HEK293 (cell line): ENCODE results near the gene PGGHG.
A peak's percentile ranks its signal among the peaks of the same experiment; 100 is the strongest.

Experiments used
- CTCF ChIA-PET: fragments of 350-600 bp; formaldehyde crosslinking; extraction: SDS; loops from one replicate; lab custom pipeline; 2021; ENCODE audit warnings: antibody characterized with exemption; lab: Yijun Ruan, JAX
- POLR2A ChIA-PET: fragments of 300-600 bp; formaldehyde crosslinking; extraction: SDS; loops from one replicate; lab custom pipeline; 2020; ENCODE audit warnings: antibody characterized with exemption, inconsistent platforms; lab: Yijun Ruan, JAX
- H3K27ac ChIP-seq: fragments of 200-500 bp; sonication (Bioruptor generic); 2 replicates; pipeline ENCODE4 v1.5.1; 2014; ENCODE audit warnings: low read depth, low read length, control low read depth, inconsistent platforms; ENCODE audit errors: extremely low read depth
- H3K36me3 ChIP-seq, 2 experiments: fragments of 200-500 bp in 1 of 2; sonication (Bioruptor generic) in 1 of 2; 1 replicate in 1 of 2; 2 replicates in 1 of 2; pipeline ENCODE4 v1.5.1; 2014 to 2017; ENCODE audit warnings: inconsistent platforms in 2 of 2, low read length in 2 of 2; ENCODE audit not compliant: control insufficient read depth in 2 of 2, insufficient read depth in 1 of 2
- H3K4me1 ChIP-seq: fragments of 200-500 bp; sonication (Bioruptor generic); 2 replicates; pipeline ENCODE4 v1.5.1; 2014; ENCODE audit warnings: mild to moderate bottlenecking, low read length, inconsistent platforms; ENCODE audit not compliant: control insufficient read depth, insufficient read depth
- H3K4me3 ChIP-seq: 2 replicates; pipeline ENCODE4 v1.5.1; 2011; ENCODE audit warnings: low read depth, mild to moderate bottlenecking, control low read depth, low read length, moderate library complexity
- H3K9me3 ChIP-seq: fragments of 200-500 bp; sonication (Bioruptor generic); 2 replicates; pipeline ENCODE4 v1.5.1; 2014; ENCODE audit warnings: low read depth, low read length, inconsistent platforms; ENCODE audit not compliant: control insufficient read depth, insufficient read depth
- SCRT2 ChIP-seq: fragments of 450-650 bp; formaldehyde crosslinking; IDR thresholded peaks from 2 replicates; pipeline ENCODE4 v1.5.1; 2016; ENCODE audit warnings: missing biosample characterization, missing genetic modification characterization
- ZFHX2 ChIP-seq: fragments of 450-650 bp; formaldehyde crosslinking; conservative IDR thresholded peaks from 2 replicates; pipeline ENCODE4 v1.5.1; 2016; ENCODE audit warnings: missing biosample characterization, missing genetic modification characterization
- ZNF138 ChIP-seq: fragments of 450-650 bp; formaldehyde crosslinking; IDR thresholded peaks from 2 replicates; pipeline ENCODE4 v1.5.1; 2016; ENCODE audit warnings: missing biosample characterization, missing genetic modification characterization, borderline replicate concordance
- ZNF423 ChIP-seq: fragments of 450-650 bp; formaldehyde crosslinking; IDR thresholded peaks from 2 replicates; pipeline ENCODE4 v1.5.1; 2016; ENCODE audit warnings: missing biosample characterization, missing genetic modification characterization
- ZNF558 ChIP-seq: fragments of 450-650 bp; formaldehyde crosslinking; IDR thresholded peaks from 2 replicates; pipeline ENCODE4 v1.5.1; 2016; ENCODE audit warnings: missing biosample characterization, missing genetic modification characterization
- ZNF561 ChIP-seq: fragments of 450-650 bp; IDR thresholded peaks from 2 replicates; pipeline ENCODE4 v1.5.1; 2018; ENCODE audit warnings: missing biosample characterization, missing genetic modification characterization, borderline replicate concordance
- ZNF610 ChIP-seq: fragments of 450-650 bp; formaldehyde crosslinking; IDR thresholded peaks from 2 replicates; pipeline ENCODE4 v1.5.1; 2016; ENCODE audit warnings: missing biosample characterization, missing genetic modification characterization, borderline replicate concordance
- ZNF624 ChIP-seq: fragments of 450-650 bp; formaldehyde crosslinking; IDR thresholded peaks from 2 replicates; pipeline ENCODE4 v1.5.1; 2017; ENCODE audit warnings: missing biosample characterization, missing genetic modification characterization
- ZNF654 ChIP-seq: fragments of 450-650 bp; formaldehyde crosslinking; IDR thresholded peaks from 2 replicates; pipeline ENCODE4 v1.5.1; 2016; ENCODE audit warnings: low read depth, missing biosample characterization, missing genetic modification characterization
- ZNF658 ChIP-seq: fragments of 450-650 bp; formaldehyde crosslinking; IDR thresholded peaks from 2 replicates; pipeline ENCODE4; 2016; ENCODE audit warnings: missing biosample characterization, missing genetic modification characterization
- TF ChIP-seq, protein P1 (sequence below): fragments of 450-650 bp; formaldehyde crosslinking; IDR thresholded peaks from 2 replicates; pipeline ENCODE4 v1.5.1; 2016; ENCODE audit warnings: missing biosample characterization, missing genetic modification characterization
- TF ChIP-seq, protein P2 (sequence below): fragments of 450-650 bp; formaldehyde crosslinking; IDR thresholded peaks from 2 replicates; pipeline ENCODE4 v1.5.1; 2016; ENCODE audit warnings: missing biosample characterization, missing genetic modification characterization
- TF ChIP-seq, protein P3 (sequence below): fragments of 450-650 bp; formaldehyde crosslinking; conservative IDR thresholded peaks from 2 replicates; pipeline ENCODE4 v1.5.1; 2016; ENCODE audit warnings: low read depth, missing biosample characterization, missing genetic modification characterization
- TF ChIP-seq, protein P4 (sequence below): fragments of 450-650 bp; formaldehyde crosslinking; IDR thresholded peaks from 2 replicates; pipeline ENCODE4 v1.5.1; 2016; ENCODE audit warnings: missing biosample characterization, missing genetic modification characterization
- TF ChIP-seq, protein P5 (sequence below): fragments of 450-650 bp; formaldehyde crosslinking; IDR thresholded peaks from 2 replicates; pipeline ENCODE4 v1.5.1; 2017; ENCODE audit warnings: missing biosample characterization, missing genetic modification characterization
- TF ChIP-seq, protein P6 (sequence below): fragments of 450-650 bp; formaldehyde crosslinking; IDR thresholded peaks from 2 replicates; pipeline ENCODE4; 2016; ENCODE audit warnings: missing biosample characterization, missing genetic modification characterization

Gene PGGHG

GRCh38 chr11:335779-336658 is 47.1 kb downstream of the PGGHG start:
- no peaks in the 10 kb centered on the region for H3K9me3 ChIP-seq
- ChIA-PET POLR2A (no interaction called here), CTCF (interaction anchor here (0.5 kb wide), 1 partner anchor 112 kb away, joined by 4 read pairs; no protein-coding TSS in a partner anchor)
- H3K27ac ChIP-seq = no peak overlapping the region
- no peak for TF ChIP-seq ZNF558 (tag by site-specific recombination)
- TF ChIP-seq SCRT2 (tag by site-specific recombination) = peak; percentile 58; the same call in 1 of the 2 replicates
- H3K4me3 ChIP-seq = no peak overlapping the region
- no peaks in the 10 kb centered on the region for H3K4me1 ChIP-seq
- no peaks in the 10 kb centered on the region for H3K36me3 ChIP-seq

DNA sequence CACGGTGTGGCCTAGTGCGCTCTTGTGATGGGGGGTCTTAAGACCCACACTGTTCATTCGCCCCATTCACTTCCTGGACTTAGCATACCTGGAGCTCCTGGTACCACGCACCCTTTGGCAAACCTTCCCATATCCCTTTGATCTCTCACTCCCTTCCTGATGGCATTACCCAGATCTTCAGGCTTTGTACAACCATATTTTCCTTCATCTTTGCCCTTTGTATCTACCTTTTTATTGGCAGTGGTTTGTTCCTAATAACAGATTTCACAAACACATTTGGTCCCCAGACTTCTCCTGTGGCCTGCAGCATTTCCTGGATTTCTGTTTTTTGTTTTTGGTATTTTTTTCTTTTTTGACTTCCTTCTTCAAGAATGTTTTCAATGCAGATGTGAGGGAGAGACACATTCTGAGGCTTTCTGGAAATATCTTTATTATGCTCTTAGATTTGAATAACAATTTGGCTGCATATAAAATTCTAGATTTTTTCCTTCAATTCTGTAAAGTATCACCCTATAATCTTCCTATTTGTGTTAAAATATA is 47.8 kb downstream of the PGGHG start:
- no peaks in the 10 kb centered on the region for H3K9me3 ChIP-seq
- no peak overlapping the region for H3K27ac ChIP-seq
- H3K36me3 ChIP-seq = no peaks in the 10 kb centered on the region
- ChIA-PET CTCF (no interaction called here), POLR2A (no interaction called here)
- no peak for TF ChIP-seq ZNF624 (tag by site-specific recombination)
- TF ChIP-seq, protein P1, sequence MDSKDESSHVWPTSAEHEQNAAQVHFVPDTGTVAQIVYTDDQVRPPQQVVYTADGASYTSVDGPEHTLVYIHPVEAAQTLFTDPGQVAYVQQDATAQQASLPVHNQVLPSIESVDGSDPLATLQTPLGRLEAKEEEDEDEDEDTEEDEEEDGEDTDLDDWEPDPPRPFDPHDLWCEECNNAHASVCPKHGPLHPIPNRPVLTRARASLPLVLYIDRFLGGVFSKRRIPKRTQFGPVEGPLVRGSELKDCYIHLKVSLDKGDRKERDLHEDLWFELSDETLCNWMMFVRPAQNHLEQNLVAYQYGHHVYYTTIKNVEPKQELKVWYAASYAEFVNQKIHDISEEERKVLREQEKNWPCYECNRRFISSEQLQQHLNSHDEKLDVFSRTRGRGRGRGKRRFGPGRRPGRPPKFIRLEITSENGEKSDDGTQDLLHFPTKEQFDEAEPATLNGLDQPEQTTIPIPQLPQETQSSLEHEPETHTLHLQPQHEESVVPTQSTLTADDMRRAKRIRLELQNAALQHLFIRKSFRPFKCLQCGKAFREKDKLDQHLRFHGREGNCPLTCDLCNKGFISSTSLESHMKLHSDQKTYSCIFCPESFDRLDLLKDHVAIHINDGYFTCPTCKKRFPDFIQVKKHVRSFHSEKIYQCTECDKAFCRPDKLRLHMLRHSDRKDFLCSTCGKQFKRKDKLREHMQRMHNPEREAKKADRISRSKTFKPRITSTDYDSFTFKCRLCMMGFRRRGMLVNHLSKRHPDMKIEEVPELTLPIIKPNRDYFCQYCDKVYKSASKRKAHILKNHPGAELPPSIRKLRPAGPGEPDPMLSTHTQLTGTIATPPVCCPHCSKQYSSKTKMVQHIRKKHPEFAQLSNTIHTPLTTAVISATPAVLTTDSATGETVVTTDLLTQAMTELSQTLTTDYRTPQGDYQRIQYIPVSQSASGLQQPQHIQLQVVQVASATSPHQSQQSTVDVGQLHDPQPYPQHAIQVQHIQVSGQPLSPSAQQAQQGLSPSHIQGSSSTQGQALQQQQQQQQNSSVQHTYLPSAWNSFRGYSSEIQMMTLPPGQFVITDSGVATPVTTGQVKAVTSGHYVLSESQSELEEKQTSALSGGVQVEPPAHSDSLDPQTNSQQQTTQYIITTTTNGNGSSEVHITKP (tag by site-specific recombination) = peak; percentile 65
- no peaks in the 10 kb centered on the region for H3K4me1 ChIP-seq
- no peak overlapping the region for H3K4me3 ChIP-seq

GRCh38 chr11:337711-338110 is 48.8 kb downstream of the PGGHG start:
- H3K4me1 ChIP-seq = no peaks in the 10 kb centered on the region
- no peak overlapping the region for H3K4me3 ChIP-seq
- no peaks in the 10 kb centered on the region for H3K36me3 ChIP-seq
- H3K27ac ChIP-seq = no peak overlapping the region
- ChIA-PET POLR2A (no interaction called here), CTCF (no interaction called here)
- no peaks in the 10 kb centered on the region for H3K9me3 ChIP-seq
- TF ChIP-seq, protein P2, sequence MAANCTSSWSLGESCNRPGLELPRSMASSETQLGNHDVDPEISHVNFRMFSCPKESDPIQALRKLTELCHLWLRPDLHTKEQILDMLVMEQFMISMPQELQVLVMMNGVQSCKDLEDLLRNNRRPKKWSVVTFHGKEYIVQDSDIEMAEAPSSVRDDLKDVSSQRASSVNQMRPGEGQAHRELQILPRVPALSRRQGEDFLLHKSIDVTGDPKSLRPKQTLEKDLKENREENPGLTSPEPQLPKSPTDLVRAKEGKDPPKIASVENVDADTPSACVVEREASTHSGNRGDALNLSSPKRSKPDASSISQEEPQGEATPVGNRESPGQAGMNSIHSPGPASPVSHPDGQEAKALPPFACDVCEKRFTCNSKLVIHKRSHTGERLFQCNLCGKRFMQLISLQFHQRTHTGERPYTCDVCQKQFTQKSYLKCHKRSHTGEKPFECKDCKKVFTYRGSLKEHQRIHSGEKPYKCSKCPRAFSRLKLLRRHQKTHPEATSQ (tag by site-specific recombination) = no peak
- TF ChIP-seq ZNF138 (tag by site-specific recombination) (no peak), ZNF561 (tag by site-specific recombination) (no peak), ZNF654 (no peak), ZNF423 (tag by site-specific recombination) (no peak), ZNF658 (no peak), ZNF610 (tag by site-specific recombination) (no peak), ZFHX2 (tag by site-specific recombination) (no peak)
- TF ChIP-seq, protein P3, sequence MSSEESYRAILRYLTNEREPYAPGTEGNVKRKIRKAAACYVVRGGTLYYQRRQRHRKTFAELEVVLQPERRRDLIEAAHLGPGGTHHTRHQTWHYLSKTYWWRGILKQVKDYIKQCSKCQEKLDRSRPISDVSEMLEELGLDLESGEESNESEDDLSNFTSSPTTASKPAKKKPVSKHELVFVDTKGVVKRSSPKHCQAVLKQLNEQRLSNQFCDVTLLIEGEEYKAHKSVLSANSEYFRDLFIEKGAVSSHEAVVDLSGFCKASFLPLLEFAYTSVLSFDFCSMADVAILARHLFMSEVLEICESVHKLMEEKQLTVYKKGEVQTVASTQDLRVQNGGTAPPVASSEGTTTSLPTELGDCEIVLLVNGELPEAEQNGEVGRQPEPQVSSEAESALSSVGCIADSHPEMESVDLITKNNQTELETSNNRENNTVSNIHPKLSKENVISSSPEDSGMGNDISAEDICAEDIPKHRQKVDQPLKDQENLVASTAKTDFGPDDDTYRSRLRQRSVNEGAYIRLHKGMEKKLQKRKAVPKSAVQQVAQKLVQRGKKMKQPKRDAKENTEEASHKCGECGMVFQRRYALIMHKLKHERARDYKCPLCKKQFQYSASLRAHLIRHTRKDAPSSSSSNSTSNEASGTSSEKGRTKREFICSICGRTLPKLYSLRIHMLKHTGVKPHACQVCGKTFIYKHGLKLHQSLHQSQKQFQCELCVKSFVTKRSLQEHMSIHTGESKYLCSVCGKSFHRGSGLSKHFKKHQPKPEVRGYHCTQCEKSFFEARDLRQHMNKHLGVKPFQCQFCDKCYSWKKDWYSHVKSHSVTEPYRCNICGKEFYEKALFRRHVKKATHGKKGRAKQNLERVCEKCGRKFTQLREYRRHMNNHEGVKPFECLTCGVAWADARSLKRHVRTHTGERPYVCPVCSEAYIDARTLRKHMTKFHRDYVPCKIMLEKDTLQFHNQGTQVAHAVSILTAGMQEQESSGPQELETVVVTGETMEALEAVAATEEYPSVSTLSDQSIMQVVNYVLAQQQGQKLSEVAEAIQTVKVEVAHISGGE (tag by site-specific recombination) = no peak
- TF ChIP-seq, protein P4, sequence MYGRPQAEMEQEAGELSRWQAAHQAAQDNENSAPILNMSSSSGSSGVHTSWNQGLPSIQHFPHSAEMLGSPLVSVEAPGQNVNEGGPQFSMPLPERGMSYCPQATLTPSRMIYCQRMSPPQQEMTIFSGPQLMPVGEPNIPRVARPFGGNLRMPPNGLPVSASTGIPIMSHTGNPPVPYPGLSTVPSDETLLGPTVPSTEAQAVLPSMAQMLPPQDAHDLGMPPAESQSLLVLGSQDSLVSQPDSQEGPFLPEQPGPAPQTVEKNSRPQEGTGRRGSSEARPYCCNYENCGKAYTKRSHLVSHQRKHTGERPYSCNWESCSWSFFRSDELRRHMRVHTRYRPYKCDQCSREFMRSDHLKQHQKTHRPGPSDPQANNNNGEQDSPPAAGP (tag by site-specific recombination) = no peak
- TF ChIP-seq, protein P5, sequence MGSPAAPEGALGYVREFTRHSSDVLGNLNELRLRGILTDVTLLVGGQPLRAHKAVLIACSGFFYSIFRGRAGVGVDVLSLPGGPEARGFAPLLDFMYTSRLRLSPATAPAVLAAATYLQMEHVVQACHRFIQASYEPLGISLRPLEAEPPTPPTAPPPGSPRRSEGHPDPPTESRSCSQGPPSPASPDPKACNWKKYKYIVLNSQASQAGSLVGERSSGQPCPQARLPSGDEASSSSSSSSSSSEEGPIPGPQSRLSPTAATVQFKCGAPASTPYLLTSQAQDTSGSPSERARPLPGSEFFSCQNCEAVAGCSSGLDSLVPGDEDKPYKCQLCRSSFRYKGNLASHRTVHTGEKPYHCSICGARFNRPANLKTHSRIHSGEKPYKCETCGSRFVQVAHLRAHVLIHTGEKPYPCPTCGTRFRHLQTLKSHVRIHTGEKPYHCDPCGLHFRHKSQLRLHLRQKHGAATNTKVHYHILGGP (tag by site-specific recombination) = no peak
- TF ChIP-seq, protein P6, sequence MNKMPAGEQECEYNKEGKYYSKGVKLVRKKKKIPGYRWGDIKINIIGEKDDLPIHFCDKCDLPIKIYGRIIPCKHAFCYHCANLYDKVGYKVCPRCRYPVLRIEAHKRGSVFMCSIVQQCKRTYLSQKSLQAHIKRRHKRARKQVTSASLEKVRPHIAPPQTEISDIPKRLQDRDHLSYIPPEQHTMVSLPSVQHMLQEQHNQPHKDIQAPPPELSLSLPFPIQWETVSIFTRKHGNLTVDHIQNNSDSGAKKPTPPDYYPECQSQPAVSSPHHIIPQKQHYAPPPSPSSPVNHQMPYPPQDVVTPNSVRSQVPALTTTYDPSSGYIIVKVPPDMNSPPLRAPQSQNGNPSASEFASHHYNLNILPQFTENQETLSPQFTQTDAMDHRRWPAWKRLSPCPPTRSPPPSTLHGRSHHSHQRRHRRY (tag by site-specific recombination) = no peak
